Neural cell (in vitro differentiated cells): ENCODE measurements around the gene SYNGR4.

Source experiments
- EP300 ChIP-seq: fragments of 450-650 bp; conservative IDR thresholded peaks from 2 replicates; pipeline ENCODE4 v1.6.1; 2014; ENCODE audit warnings: antibody characterized with exemption, mild to moderate bottlenecking, moderate library complexity; ENCODE audit not compliant: poor library complexity, severe bottlenecking
- EZH2 ChIP-seq: fragments of 200-600, 300-800 bp; shearing (Covaris generic), sonication (generic); IDR thresholded peaks from 2 replicates; pipeline ENCODE4 v1.6.1; 2014; ENCODE audit warnings: antibody characterized with exemption, low read length, borderline replicate concordance, mild to moderate bottlenecking; ENCODE audit not compliant: insufficient read depth, poor library complexity, severe bottlenecking
- POLR2AphosphoS5 ChIP-seq: IDR thresholded peaks from 2 replicates; pipeline ENCODE4 v1.6.1; 2012
- RAD21 ChIP-seq: fragments of 450-650 bp; conservative IDR thresholded peaks from 2 replicates; pipeline ENCODE4 v1.6.1; 2014; ENCODE audit warnings: antibody characterized with exemption, mild to moderate bottlenecking, moderate library complexity
- TAF1 ChIP-seq: IDR thresholded peaks from 2 replicates; pipeline ENCODE4 v1.6.1; 2012; ENCODE audit warnings: low read depth
- TF ChIP-seq, protein P1 (sequence below): fragments of 450-650 bp; IDR thresholded peaks from 2 replicates; pipeline ENCODE4 v1.5.1; 2014; ENCODE audit warnings: antibody characterized with exemption, mild to moderate bottlenecking, moderate library complexity; ENCODE audit not compliant: poor library complexity, severe bottlenecking
- TF ChIP-seq, protein P2 (sequence below): IDR thresholded peaks from 2 replicates; pipeline ENCODE4 v1.6.1; 2012; ENCODE audit warnings: borderline replicate concordance

DNA sequence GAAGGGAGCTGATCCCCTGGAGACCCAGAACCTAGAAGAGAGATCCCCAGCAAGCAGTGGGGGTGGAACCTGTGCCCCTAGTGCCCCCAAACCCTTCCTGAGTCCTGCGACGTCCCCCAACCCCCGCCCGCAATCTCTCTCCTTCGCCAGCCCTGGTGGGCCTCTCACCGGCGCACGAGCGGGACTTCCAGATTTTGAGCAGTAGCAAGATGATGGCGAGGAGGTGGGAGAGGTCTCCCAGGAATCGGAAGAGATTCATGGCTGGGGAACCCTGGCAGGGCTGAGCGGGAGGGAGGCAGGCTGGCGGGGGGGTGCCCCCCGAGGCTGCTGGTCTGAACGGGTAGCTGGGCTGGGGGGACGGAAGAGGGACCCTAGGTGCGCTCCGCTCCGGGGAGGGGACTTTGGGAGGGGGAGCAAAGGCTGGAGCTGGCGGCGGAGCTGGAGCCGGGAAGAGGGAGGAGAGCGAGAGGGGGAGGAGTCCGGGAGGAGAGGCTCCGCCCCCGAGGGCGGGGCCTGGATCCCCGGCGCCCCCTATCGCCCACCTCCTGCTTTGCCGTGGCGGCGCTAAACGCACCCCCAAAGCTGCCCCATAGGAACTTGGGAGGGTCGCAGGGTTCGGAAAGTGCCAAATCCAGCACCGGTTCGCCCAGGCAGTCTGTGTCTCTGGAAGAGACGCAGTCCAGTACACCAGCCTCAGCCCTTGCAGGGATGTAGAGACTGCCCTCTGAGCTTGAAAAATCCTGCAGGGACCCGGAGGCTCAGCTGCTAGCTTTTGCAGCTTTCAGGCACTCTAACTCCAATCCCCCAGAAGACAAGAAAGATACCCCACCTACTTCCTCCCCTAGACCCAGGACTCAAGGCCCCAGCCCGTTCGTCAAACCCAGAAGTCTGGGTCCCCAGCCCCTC, 27.2 kb downstream of the SYNGR4 start, which contains the start of gene KDELR1:
- TF ChIP-seq, protein P1, sequence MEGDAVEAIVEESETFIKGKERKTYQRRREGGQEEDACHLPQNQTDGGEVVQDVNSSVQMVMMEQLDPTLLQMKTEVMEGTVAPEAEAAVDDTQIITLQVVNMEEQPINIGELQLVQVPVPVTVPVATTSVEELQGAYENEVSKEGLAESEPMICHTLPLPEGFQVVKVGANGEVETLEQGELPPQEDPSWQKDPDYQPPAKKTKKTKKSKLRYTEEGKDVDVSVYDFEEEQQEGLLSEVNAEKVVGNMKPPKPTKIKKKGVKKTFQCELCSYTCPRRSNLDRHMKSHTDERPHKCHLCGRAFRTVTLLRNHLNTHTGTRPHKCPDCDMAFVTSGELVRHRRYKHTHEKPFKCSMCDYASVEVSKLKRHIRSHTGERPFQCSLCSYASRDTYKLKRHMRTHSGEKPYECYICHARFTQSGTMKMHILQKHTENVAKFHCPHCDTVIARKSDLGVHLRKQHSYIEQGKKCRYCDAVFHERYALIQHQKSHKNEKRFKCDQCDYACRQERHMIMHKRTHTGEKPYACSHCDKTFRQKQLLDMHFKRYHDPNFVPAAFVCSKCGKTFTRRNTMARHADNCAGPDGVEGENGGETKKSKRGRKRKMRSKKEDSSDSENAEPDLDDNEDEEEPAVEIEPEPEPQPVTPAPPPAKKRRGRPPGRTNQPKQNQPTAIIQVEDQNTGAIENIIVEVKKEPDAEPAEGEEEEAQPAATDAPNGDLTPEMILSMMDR, result peak; percentile 96
- TF ChIP-seq, protein P2, sequence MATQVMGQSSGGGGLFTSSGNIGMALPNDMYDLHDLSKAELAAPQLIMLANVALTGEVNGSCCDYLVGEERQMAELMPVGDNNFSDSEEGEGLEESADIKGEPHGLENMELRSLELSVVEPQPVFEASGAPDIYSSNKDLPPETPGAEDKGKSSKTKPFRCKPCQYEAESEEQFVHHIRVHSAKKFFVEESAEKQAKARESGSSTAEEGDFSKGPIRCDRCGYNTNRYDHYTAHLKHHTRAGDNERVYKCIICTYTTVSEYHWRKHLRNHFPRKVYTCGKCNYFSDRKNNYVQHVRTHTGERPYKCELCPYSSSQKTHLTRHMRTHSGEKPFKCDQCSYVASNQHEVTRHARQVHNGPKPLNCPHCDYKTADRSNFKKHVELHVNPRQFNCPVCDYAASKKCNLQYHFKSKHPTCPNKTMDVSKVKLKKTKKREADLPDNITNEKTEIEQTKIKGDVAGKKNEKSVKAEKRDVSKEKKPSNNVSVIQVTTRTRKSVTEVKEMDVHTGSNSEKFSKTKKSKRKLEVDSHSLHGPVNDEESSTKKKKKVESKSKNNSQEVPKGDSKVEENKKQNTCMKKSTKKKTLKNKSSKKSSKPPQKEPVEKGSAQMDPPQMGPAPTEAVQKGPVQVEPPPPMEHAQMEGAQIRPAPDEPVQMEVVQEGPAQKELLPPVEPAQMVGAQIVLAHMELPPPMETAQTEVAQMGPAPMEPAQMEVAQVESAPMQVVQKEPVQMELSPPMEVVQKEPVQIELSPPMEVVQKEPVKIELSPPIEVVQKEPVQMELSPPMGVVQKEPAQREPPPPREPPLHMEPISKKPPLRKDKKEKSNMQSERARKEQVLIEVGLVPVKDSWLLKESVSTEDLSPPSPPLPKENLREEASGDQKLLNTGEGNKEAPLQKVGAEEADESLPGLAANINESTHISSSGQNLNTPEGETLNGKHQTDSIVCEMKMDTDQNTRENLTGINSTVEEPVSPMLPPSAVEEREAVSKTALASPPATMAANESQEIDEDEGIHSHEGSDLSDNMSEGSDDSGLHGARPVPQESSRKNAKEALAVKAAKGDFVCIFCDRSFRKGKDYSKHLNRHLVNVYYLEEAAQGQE, result peak; percentile 65
- no peak for TF ChIP-seq EP300
- peak; percentile 87 for TF ChIP-seq TAF1
- TF ChIP-seq RAD21, result no peak
- no peak for TF ChIP-seq EZH2
- peak; percentile 89 for TF ChIP-seq POLR2AphosphoS5
